Activated effector memory CD4-positive, alpha-beta T cell treated with Interleukin-2 at 50 U/mL for 16 hours (primary cell): ENCODE data around the gene PLIN5.

Experiments used
- DNase-seq: peaks from one replicate; pipeline ENCODE4 v3.0.0-alpha.2; 2020

The PLIN5 gene

GRCh38 chr19:4521170-4521887, 13.7 kb downstream of the PLIN5 start:
- no peak for DNase-seq

- no peak for DNase-seq
Measured at GRCh38 chr19:4519521-4520277, 15.3 kb downstream of the PLIN5 start.

- no peak for DNase-seq
Measured at GRCh38 chr19:4519172-4519496, 15.9 kb downstream of the PLIN5 start.

- no peak for DNase-seq
Measured at GRCh38 chr19:4518345-4519171, 16.5 kb downstream of the PLIN5 start, which contains the start of gene PLIN4. Gene PLIN4 (minus strand): TSS chr19:4518486. CDS start chr19:4518272, 214 bp downstream.

- no peak for DNase-seq
Measured at GRCh38 chr19:4517451-4518057, 17.5 kb downstream of the PLIN5 start.

GRCh38 chr19:4516939-4517300, 18.1 kb downstream of the PLIN5 start:
- no peak for DNase-seq

GRCh38 chr19:4516199-4516938, 18.7 kb downstream of the PLIN5 start:
- DNase-seq = no peak

GRCh38 chr19:4515732-4516131, 19.3 kb downstream of the PLIN5 start:
- no peak for DNase-seq

GRCh38 chr19:4513248-4513647, 21.8 kb downstream of the PLIN5 start:
- no peak for DNase-seq

- DNase-seq = no peak
Measured at GRCh38 chr19:4512070-4512469, 23.0 kb downstream of the PLIN5 start.

GRCh38 chr19:4511300-4512054, 23.5 kb downstream of the PLIN5 start:
- DNase-seq = no peak

- DNase-seq = no peak
Measured at GRCh38 chr19:4510435-4511255, 24.4 kb downstream of the PLIN5 start.

- DNase-seq = no peak
Measured at GRCh38 chr19:4508698-4509097, 26.3 kb downstream of the PLIN5 start.

- no peak for DNase-seq
Measured at GRCh38 chr19:4507804-4508203, 27.2 kb downstream of the PLIN5 start.

- DNase-seq = no peak
Measured at GRCh38 chr19:4507150-4507452, 27.9 kb downstream of the PLIN5 start.

- DNase-seq = no peak
Measured at GRCh38 chr19:4506449-4507149, 28.4 kb downstream of the PLIN5 start.

GRCh38 chr19:4505570-4506448, 29.2 kb downstream of the PLIN5 start:
- no peak for DNase-seq

- DNase-seq = no peak
Measured at GRCh38 chr19:4504891-4505569, 30.0 kb downstream of the PLIN5 start.

- DNase-seq = no peak
Measured at GRCh38 chr19:4504297-4504701, 30.7 kb downstream of the PLIN5 start.
